AG10803 (cell line): Measurements from ENCODE around the gene TNFRSF4.
A peak's percentile ranks its signal among the peaks of the same experiment; 100 is the strongest.

Experiments
- DNase-seq: peaks from one replicate; pipeline ENCODE4 v3.0.0; 2010; ENCODE audit warnings: low read depth
- H3K4me3 ChIP-seq: 2 replicates; pipeline ENCODE4 v1.5.1; 2011; ENCODE audit warnings: mild to moderate bottlenecking, low read length, control low read depth
- TF ChIP-seq, protein P1 (sequence below): conservative IDR thresholded peaks from 2 replicates; pipeline ENCODE4 v1.5.1; 2011; ENCODE audit warnings: mild to moderate bottlenecking, low read length, control low read depth, inconsistent platforms

The TNFRSF4 gene

DNA sequence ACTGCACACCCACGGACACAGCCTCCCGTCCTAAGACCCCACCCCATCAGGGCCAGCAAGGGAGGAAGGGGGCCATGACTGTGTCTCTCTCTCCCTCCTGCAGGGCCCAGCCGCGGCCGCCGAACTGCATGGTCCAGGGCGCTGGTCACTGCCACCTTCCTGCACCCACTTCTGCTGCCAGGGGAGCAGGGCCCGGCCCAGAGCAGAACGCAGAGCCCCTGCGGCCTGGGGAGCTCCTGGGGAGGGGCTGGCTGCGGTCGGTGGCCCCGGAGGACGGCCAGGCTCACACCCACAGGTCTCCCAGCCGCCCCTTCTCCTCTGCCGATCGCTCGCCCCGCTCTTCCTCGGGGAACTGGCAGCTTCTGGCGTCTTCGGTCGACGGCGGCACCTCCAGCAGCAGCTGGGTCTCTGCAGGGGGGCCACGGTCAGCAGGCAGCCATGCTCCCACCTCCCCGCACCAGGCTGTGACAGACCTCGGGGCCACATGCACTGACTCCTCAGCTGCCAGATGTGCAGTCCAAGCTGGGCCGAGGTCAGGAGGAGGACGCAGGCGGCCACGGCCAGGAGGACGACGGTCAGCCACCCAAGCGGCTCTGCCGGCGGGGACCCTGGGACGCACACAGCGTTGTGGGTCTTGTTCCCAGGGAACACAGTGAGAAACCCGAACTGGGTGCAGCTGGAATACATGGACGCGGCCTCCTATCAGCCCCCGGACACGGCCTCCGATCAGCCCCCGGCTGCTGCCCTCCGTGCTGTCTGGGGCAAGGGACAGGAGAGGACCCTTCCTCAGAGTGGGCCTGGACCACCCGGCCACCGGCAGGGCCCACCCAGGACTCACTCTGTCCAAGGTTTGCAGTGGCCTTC, 10.2 kb downstream of the TNFRSF4 start:
- TF ChIP-seq, protein P1, sequence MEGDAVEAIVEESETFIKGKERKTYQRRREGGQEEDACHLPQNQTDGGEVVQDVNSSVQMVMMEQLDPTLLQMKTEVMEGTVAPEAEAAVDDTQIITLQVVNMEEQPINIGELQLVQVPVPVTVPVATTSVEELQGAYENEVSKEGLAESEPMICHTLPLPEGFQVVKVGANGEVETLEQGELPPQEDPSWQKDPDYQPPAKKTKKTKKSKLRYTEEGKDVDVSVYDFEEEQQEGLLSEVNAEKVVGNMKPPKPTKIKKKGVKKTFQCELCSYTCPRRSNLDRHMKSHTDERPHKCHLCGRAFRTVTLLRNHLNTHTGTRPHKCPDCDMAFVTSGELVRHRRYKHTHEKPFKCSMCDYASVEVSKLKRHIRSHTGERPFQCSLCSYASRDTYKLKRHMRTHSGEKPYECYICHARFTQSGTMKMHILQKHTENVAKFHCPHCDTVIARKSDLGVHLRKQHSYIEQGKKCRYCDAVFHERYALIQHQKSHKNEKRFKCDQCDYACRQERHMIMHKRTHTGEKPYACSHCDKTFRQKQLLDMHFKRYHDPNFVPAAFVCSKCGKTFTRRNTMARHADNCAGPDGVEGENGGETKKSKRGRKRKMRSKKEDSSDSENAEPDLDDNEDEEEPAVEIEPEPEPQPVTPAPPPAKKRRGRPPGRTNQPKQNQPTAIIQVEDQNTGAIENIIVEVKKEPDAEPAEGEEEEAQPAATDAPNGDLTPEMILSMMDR: no peak
- no peak for DNase-seq

DNA sequence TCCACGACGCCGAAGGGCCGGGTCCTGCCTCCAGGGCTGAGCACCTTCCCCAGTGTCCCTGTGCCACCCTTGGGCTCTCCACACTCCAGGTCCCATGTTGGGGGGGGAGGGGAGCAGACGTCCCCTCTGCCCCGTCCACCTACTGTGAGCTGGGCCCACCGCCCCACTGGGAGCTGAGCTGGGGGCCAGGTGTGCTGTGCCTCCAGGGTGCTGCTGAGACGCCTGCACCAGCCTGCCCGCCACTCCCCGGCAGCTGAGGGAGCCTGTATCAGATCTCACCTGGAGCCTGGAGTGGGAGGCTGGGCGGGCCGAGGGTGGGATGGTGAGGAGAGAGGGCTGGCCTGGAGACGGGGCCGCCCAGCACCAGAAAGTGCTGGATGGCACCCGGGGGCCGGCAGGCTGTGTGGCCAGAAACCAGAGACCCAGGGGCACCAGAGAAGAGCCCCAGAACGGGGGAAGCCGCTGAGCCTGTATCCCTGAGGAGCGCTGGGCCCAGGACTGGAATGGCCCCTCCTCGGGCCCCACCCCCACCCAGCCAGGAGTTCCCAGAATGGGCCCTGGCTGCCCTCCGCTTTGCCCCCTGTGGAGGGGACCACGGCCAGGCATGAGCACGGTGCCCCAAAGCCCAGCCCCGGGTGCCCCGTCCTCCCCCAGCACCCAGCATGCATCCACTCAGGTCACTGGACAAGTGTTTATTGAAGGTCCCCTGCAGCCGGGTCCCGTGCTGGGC, 11.0 kb downstream of the TNFRSF4 start:
- TF ChIP-seq, protein P1: no peak
- no peak for DNase-seq

More for the DNA sequence above, 10.2 kb downstream of the TNFRSF4 start:
- no peak overlapping the region for H3K4me3 ChIP-seq

DNA sequence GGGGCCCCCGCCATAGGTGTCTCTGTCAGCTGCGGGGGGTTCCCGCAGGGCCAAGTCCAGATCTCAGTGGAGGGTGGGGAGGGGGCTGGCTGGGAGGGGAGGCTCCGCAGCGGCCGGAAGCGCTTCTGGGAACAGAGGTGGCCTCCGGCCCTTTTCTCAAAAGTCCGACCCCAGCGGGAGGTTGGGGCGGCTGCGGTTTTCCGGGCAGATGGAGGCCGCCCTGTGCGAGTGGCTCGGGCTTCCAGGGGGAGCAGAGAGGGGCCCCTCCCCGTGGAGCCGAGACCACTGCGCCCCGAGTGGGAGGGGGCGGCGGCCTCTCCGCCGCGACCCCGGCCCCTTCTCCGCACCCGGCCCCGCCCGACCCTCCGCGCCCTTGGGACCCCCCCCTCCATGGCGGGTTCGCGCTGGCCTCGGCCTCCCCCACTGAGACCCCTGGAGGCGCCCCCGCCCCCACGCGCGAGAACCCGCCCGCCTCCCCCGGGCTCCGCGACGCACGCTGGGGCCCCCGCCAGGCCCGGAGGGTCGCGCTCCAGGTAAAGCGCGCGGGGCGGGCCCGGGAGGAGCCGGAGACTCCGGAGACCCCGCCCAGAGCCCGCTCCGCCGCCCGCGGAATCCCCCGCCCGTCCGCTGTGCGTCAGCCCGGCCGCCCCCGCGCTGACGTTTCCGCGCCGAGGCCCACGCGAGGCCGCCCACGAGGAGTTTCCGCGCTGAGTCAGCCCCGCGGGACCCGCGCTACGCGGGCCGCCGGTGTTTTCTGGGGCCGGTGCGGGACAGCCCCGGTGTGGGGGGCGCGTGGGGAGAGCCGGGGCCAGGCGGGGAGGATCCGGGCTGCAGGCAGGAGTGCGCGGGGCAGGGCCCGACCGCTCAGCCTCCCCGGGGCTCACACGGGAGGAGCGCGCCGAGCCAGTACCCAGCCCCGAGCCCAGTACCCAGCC, 12.8 kb downstream of the TNFRSF4 start:
- H3K4me3 ChIP-seq: peak overlapping the region; percentile 17; the same call in 1 of the 2 replicates
- TF ChIP-seq, protein P1: no peak
- peak; percentile 20 for DNase-seq

More for the DNA sequence above, 11.0 kb downstream of the TNFRSF4 start:
- H3K4me3 ChIP-seq: no peak overlapping the region

DNA sequence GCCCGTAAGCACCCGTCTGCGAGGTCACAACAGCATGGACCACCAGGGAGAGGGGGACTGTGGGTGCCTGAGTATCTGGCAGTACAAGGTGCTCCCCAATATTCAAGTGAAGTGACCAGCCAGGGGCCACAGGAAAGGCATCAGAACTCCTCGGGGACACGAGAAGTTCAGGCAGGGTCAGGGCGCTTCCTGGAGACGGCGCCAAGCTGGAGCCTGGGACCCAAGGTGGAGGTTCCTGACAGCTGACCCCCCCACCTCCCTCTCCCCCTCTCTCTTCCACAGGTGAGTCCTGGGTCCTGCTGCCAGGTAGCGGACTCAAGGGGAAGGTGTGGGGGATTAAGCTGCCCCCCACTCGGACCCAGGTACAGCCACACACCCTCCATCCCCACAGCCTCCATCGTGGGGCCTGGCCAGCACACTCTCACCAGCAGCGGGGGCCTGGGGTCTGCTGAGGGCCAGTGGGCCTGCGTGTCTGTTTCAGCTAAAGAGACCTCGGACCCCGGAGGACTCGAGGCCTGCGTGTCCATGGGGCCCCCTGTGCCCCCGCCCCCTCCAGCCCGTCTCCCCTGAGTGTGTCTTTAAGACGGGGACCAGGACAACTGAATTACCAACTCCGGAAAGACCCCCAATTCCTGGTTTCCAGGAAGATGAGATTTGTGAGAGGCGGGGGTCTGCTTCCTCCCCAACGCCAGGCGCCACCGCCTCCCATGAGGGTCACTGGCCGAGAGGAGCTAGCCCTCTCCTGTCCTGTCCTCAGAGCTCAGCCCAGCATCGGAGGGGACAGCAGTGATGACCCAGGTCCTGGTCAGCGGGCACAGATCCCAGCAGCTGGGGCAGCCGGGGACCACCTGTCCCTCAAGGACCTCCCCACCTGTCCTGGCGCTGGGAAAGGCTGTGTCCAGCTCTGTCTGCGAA, 13.7 kb downstream of the TNFRSF4 start:
- H3K4me3 ChIP-seq: no peak overlapping the region
- DNase-seq: no peak
- TF ChIP-seq, protein P1: no peak

DNA sequence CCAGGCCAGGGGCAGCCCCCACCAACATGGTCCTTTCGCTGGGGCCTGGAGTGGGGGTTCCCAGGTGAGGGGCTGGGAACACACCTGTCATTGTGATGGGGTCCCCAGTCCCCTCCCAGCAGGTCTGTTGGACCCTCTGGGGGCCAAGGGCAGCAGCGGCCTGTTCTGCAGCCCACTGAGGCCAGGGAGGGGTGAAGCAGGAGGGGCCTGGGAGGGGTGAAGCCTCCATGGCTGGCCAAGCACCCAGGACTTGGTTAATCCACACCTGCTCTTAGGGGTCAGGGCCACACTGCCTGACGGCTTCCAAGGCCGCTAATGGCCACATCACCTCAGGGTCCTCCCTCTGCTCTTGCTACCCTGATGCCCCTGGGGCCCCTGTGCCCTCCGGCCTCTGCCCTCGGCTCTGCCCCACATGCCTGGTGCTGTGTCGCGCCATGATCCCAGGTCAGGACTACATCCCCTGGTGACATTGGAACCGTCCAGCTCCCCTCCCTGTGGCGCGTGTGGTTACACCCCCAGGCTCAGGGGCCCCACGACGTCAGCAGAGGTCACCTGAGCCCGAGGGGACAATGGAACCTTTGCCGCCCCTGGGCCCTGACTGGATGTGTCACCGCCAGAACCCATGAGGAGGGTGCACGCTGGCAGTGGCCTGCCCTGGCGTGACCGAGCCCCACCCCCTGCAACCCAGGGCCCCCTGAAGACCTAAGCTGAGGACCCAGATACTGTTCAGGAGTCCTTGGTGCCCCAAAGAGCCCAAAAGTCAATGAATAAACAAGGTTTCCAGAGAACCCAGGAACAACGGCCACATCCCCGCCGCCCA, 14.6 kb downstream of the TNFRSF4 start:
- TF ChIP-seq, protein P1: no peak
- no peak for DNase-seq

More for the DNA sequence above, 14.6 kb downstream of the TNFRSF4 start:
- H3K4me3 ChIP-seq: no peak overlapping the region
